NCI-H146 treated with DMSO at 0.1 percent for 48 hours (cell line): Measurements from ENCODE around the gene MANBA.
"Not testable (repeated sequence)": the region's sequence is repeated elsewhere in the genome, so short reads cannot be mapped to it uniquely, and the experiment has no call there.

Experiments used
- DNase-seq: peaks from one replicate; lab custom pipeline; 2025; ENCODE audit not compliant: unreplicated experiment; lab: John Stamatoyannopoulos, UW

The MANBA gene

DNA sequence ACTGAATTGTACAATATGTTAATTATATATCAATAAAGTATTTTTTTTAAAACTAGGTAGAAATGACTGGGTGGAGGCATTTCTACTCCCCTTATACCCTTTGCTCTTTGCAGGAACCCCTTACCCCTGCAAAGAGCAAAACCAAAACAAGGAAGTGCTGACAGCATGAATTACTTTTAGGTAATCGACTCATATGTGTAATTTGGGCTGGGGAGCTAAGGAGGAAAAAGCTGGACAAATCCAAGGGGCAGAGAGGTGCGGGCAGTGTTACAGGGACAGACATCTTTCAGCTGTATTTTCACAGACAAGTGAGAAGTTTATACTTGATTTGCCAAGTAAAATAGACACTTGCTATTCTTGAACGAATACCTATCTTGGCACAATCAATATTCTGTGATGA lies 35.5 kb downstream of the MANBA start:
- no peak for DNase-seq

DNA sequence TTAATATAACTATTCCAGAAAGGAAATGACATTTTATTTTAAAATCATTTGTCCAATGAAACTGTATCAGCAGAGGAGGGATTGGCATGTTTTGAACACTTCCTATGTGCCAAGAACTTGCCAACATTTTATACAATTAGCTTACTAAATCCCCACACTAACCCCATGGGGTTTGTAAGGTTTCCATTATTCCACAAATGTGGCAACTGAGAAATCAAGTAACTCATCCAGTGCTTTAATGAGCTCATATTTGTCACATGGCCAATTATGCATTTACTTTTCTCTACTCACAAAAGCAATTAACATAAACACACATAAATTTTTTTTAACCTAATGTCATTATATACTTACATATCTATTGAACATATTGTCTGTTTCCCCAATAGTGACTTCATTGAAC lies 37.3 kb downstream of the MANBA start:
- DNase-seq, result no peak

DNA sequence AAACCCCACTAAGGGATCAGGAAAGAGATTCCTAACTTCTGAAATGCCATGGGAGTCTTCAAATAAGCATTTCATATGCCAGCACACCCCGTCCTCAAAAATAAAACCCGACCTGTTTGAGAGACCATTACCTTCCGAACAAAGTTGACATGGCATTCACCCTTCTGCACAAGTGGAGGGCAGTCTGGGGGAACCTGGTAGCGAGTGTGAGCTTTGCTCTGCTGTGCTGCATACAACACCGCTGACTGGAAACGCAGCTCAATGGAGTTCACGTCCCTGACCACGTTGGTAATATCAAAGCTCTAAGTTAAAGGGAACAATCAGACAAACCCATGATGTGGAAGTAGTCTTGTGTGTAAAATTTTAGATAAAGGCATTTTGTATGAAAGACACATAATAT lies 38.0 kb downstream of the MANBA start:
- DNase-seq, result no peak

DNA sequence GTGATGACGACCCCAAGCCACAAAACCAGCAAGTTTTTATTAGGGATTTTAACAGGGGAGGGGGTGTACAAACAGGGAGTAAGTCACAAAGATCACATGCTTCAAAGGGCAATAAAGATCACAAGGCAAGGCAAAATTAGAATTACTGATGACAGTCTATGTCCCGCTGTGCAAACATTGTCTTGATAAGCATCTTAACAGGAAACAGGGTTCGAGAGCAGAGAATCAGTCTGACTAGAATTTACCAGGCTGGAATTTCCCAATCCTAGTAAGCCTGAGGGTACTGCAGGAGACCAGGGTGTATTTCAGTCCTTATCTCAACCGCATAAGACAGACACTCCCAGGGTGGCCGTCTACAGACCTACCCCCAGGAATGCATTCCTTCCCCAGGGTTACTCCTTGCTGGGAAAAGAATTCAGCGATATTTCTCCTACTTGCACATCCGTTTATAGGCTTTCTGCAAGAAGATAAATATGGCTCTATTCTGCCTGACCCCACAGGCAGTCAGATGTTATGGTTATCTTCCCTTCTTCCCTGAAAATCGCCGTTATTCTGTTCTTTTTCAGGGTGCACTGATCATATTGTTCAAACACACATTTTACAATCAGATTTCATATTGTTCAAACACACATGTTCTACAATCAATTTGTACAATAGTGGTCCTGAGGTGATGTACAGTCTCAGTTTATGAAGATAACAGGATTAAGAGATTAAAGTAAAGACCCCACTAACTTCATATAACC lies 41.8 kb downstream of the MANBA start:
- DNase-seq, result not testable (repeated sequence)

- DNase-seq, result no peak
Observed at GRCh38 chr4:102717448-102718092, 43.2 kb downstream of the MANBA start.

- no peak for DNase-seq
Observed at GRCh38 chr4:102715057-102715456, 45.7 kb downstream of the MANBA start.

DNA sequence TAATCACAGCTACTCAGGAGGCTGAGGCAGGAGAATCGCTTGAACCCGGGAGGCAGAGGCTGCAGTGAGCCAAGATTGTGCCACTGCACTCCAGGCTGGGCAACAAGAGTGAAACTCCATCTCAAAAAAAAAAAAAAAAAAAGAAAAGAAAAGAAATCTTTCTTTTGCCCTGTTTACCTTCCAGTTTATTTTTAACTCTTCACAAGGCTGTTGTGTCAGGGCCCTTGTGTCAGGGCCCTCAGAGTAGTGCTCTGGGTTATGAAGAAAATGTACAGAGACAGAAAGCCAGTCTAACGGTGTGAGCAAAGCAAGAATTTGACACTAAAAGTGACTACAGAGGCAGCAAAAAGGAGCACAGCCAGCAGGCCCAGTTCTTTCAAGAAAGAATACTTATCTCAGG lies 47.0 kb downstream of the MANBA start:
- not testable (repeated sequence) for DNase-seq

GRCh38 chr4:102713096-102713495 lies 47.7 kb downstream of the MANBA start:
- DNase-seq, result no peak

- DNase-seq, result no peak
Observed at GRCh38 chr4:102710986-102711385, 49.8 kb downstream of the MANBA start.

GRCh38 chr4:102709060-102709459 lies 51.7 kb downstream of the MANBA start:
- not testable (repeated sequence) for DNase-seq

- DNase-seq, result no peak
Observed at GRCh38 chr4:102707150-102707549, 53.6 kb downstream of the MANBA start.

- DNase-seq, result no peak
Observed at GRCh38 chr4:102705391-102705935, 55.3 kb downstream of the MANBA start.

GRCh38 chr4:102696758-102697157 lies 64.0 kb downstream of the MANBA start:
- no peak for DNase-seq

DNA sequence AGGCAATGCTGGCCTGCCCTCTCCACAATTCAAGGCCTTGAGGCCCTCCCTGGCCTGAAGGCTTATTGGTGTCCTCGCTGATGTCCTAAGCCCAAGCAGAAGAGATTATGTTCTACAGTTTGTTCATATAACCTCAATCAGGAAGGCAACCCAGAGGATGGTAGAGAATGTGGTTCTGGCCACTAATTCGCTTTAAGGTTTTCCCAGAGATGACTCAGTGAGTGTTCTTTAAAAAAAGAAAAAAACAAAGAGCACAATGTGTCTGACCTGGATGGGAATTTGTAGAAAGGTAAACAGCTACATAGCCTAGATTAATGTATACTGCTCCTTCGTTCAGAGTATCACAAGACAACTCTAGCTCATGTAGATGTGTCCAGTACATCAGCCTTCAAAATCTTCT lies 66.0 kb downstream of the MANBA start:
- no peak for DNase-seq

GRCh38 chr4:102693861-102694260 lies 66.9 kb downstream of the MANBA start:
- DNase-seq, result no peak

- DNase-seq, result no peak
Observed at GRCh38 chr4:102693262-102693850, 67.4 kb downstream of the MANBA start.

- no peak for DNase-seq
Observed at GRCh38 chr4:102692474-102692873, 68.3 kb downstream of the MANBA start.

GRCh38 chr4:102687982-102688433 lies 72.8 kb downstream of the MANBA start:
- DNase-seq, result no peak

GRCh38 chr4:102687373-102687981 lies 73.3 kb downstream of the MANBA start:
- no peak for DNase-seq

GRCh38 chr4:102685768-102686167 lies 75.0 kb downstream of the MANBA start:
- no peak for DNase-seq

DNA sequence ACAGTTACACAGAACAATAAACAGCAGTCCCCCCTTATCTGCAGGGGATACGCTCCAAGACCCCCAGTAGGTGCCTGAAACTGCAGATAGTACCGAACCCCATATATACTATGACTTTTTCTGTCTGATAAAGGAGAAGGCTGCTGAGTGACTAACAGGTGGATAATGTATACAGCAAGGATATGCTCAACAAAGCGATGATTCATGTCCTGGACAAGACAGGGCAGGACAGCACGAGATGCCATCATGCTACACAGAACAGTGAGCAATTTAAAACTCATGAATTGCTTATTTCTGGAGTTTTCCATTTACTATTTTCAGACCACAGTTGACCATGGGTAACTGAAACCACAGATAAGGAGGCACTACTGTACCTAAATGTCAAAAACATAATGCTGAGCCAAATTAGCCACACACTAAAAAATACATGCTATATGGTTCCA lies 76.1 kb downstream of the MANBA start:
- no peak for DNase-seq
